Endothelial cell of coronary artery (primary cell): ENCODE measurements around the gene ZNF43. TPM values are rescaled to one million over a fixed set of nuclear protein-coding genes. Genes with fewer than 3 reads are reported as not detected.

Source experiments
- total RNA-seq: library from RNA; depleted of rRNA; stranded (reverse); fragments of >200 nt; gene quantifications from 2 replicates; pipeline ENCODE4 v1.2.3, GENCODE V29; 2014

Gene ZNF43
- 3.3 and 7.0 TPM in 2 replicates for total RNA-seq

DNA sequence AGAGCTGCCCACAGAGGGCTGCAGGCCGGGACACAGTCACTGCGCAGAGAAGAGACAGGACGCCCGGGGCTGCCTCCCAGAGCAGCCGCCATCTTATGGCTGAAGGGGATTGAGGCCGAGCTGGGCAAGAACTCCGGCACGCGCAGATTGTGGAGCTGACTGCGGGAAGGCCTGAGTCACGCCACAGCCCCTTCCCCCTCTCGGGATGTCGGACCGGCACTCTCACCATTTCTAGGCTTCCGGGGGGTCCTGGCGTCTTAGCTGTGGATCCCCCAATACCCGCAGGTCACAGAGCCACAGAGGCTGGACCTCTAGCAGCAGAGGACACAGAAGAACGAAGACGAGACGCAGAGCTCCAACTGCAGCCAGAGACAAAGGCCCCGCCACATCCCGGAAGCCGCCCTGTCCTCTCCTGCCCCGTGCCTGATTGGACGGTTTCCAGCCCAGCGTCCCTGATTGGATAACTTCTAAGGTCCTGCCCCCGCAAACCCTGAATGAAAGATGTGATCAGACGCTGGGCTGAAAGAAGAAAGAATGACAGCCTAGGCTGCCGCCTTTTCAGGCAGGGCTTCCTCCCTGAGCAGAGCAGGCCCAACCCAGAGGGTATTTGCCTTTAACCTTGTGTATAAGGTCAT is at the start of gene ZNF43:
ZNF43 (minus strand) TSS at position 373 of the 635 bp plus-strand sequence; CDS start at position 229, 144 bp downstream.

DNA sequence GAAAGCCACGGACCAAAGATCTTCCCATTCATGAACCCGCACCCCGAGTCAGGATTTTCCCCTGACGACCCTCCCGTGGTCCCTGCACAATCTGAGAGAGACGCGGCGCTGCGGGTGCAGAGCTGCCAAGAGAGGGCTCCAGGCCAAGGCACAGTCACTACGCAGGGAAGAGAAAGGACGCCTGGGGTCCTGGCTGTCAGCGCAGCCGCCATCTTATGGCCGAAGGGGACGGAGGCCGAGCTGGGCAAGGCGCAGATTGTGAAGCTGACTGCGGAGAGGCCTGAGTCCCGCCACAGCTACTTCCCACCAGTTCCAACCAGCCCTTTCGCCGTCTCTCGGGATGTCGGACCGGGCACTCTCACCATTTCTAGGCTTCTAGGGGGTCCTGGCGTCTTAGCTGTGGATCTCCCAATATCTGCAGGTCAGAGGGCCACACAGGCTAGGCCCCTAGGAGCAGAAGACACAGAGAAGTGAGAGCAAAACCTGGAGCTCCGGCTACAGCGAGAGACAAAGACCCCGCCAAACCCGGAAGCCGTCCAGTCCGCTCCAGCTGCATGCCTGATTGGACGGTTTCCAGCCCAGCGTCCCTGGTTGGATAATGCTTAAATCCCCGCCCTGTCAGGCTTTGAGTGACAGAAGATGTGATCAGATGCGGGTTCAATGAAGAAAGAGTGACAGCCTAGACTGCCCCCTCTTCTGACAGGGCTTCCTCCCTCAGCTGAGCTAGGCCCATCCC is 68.7 kb downstream of the ZNF43 start, which contains the start of gene ZNF100:
ZNF100 (minus strand) TSS at position 515 of the 736 bp plus-strand sequence; CDS start at position 365, 150 bp downstream.

Other genes starting within 250 kb of the ZNF43 start
- 2.8 TPM in 2 replicates for gene ZNF100, start 68.6 kb downstream of the ZNF43 start, total RNA-seq
- gene ZNF208, start 174.8 kb upstream of the ZNF43 start, total RNA-seq, result 0.38 TPM in 1 of 2 replicates, not detected in the other
- gene ZNF257, start 216.3 kb upstream of the ZNF43 start, total RNA-seq, result 0.94 TPM in 1 of 2 replicates, not detected in the other